MM.1S (cell line): ENCODE measurements around the gene TNRC6C.

Source experiments
- EZH2 ChIP-seq: fragments of 300-600 bp; sonication (generic); optimal IDR thresholded peaks from 2 replicates; pipeline ENCODE3; 2017; ENCODE audit warnings: low read depth, mild to moderate bottlenecking, antibody characterized with exemption, low read length, mixed read lengths
- TF ChIP-seq, protein P1 (sequence below): fragments of 300-600 bp; sonication (generic); IDR thresholded peaks from 2 replicates; pipeline ENCODE4 v1.5.1; 2016; ENCODE audit warnings: antibody characterized with exemption, low read length, mixed read lengths

DNA sequence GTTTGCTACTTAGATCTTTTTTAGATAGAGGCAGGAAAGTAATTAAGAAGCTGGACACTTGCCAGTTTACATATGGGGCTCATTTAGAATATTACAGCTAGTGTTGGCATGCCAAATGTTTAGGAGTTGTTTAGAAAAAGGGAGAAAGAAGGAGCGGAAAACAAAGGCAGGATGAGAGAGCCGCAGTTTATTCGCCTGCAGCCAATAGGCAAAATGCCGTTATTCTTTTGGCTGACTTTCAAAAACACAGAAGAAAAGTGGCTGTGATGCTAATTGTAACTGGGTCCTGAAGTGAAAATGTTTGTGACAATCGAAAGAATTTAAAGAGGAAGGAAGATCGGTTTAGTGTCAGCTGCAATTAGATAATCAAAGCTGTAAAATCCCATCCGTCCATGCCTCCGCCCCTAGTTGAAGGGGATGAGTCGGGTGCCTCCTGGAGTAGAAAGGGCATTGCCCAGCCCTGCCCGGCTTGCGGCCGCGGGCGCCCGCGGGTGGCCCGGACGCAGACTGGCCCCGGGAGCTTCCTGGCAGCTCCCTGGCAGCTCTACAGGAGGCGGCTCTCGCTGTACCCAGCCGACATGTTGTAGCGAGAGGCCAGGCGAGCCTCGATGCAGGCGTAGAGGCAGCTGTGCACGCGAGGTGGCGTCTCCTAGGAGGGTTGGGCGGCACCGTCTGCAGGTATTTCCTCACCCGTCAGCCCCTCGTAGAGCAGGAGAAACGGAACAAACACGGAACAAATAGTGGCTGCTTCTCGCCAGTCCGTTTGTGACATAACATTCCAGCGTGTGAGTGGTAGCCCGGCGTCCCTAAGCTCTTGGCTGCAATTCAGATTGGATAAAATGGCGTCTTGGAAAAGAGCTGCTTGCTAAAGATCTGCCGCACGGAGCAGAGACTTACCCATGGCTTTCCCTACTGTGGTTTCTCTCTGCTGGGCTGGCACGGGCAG lies 82.2 kb downstream of the TNRC6C start:
- TF ChIP-seq, protein P1, sequence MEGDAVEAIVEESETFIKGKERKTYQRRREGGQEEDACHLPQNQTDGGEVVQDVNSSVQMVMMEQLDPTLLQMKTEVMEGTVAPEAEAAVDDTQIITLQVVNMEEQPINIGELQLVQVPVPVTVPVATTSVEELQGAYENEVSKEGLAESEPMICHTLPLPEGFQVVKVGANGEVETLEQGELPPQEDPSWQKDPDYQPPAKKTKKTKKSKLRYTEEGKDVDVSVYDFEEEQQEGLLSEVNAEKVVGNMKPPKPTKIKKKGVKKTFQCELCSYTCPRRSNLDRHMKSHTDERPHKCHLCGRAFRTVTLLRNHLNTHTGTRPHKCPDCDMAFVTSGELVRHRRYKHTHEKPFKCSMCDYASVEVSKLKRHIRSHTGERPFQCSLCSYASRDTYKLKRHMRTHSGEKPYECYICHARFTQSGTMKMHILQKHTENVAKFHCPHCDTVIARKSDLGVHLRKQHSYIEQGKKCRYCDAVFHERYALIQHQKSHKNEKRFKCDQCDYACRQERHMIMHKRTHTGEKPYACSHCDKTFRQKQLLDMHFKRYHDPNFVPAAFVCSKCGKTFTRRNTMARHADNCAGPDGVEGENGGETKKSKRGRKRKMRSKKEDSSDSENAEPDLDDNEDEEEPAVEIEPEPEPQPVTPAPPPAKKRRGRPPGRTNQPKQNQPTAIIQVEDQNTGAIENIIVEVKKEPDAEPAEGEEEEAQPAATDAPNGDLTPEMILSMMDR = no peak
- TF ChIP-seq EZH2 = no peak
